ENCODE results near the gene HES5.
A peak's percentile ranks its signal among the peaks of the same experiment; 100 is the strongest.

Gene HES5

GRCh38 chr1:2528966-2529783 lies 888 bp downstream of the HES5 start:
- DNase-seq: no peak

- no peak for DNase-seq
Measured at GRCh38 chr1:2528611-2528965, 1.5 kb downstream of the HES5 start.

GRCh38 chr1:2528016-2528415 lies 2.0 kb downstream of the HES5 start:
- no peak for DNase-seq

- no peak for DNase-seq
Measured at GRCh38 chr1:2527556-2527860, 2.6 kb downstream of the HES5 start.

GRCh38 chr1:2526824-2527555 lies 3.1 kb downstream of the HES5 start:
- DNase-seq: peak; percentile 39

- no peak for DNase-seq
Measured at GRCh38 chr1:2525920-2526823, 3.9 kb downstream of the HES5 start, which contains the start of gene PANK4. Gene PANK4 (minus strand): TSS chr1:2526596. CDS start chr1:2526587, 9 bp downstream.

- DNase-seq: no peak
Measured at GRCh38 chr1:2525572-2525919, 4.5 kb downstream of the HES5 start.

GRCh38 chr1:2523891-2524609 lies 6.0 kb downstream of the HES5 start:
- no peak for DNase-seq

GRCh38 chr1:2523191-2523890 lies 6.7 kb downstream of the HES5 start:
- no peak for DNase-seq

- DNase-seq: no peak
Measured at GRCh38 chr1:2522230-2522629, 7.8 kb downstream of the HES5 start.

- DNase-seq: no peak
Measured at GRCh38 chr1:2520806-2521205, 9.3 kb downstream of the HES5 start.

GRCh38 chr1:2520206-2520605 lies 9.9 kb downstream of the HES5 start:
- DNase-seq: no peak

- DNase-seq: no peak
Measured at GRCh38 chr1:2519729-2520128, 10.3 kb downstream of the HES5 start.

GRCh38 chr1:2519029-2519685 lies 10.9 kb downstream of the HES5 start:
- no peak for DNase-seq

GRCh38 chr1:2518528-2518927 lies 11.5 kb downstream of the HES5 start:
- no peak for DNase-seq

GRCh38 chr1:2517966-2518365 lies 12.1 kb downstream of the HES5 start:
- no peak for DNase-seq

GRCh38 chr1:2516946-2517345 lies 13.1 kb downstream of the HES5 start:
- DNase-seq: no peak

- no peak for DNase-seq
Measured at GRCh38 chr1:2516124-2516523, 13.9 kb downstream of the HES5 start.

GRCh38 chr1:2515763-2516080 lies 14.3 kb downstream of the HES5 start:
- no peak for DNase-seq

GRCh38 chr1:2514863-2515762 lies 14.9 kb downstream of the HES5 start:
- DNase-seq: no peak
